Measurements from ENCODE around the gene NOTCH2. TPM values are rescaled to one million over a fixed set of nuclear protein-coding genes. Genes with fewer than 3 reads are reported as not detected.
"Not testable (repeated sequence)": the region's sequence is repeated elsewhere in the genome, so short reads cannot be mapped to it uniquely, and the experiment has no call there.

The NOTCH2 gene
- total RNA-seq, 3 donors from 2014 or later = 57.7 to 99.3 (median 60.8) TPM

- peak; percentile 27 for ATAC-seq
- intact Hi-C loops (cut with DNase I, micrococcal nuclease); DNase-seq; H3K4me3 ChIP-seq; H3K36me3 ChIP-seq (ENCODE audit: low read depth); H3K9me3 ChIP-seq; H3K4me1 ChIP-seq (ENCODE audit: low read depth): not testable (repeated sequence)
These were observed 29.7 kb upstream of the NOTCH2 start for GRCh38 chr1:120098986-120099759.

GRCh38 chr1:120096981-120097545 lies 27.6 kb upstream of the NOTCH2 start:
- H3K4me3 ChIP-seq; DNase-seq; intact Hi-C loops (cut with DNase I, micrococcal nuclease); H3K9me3 ChIP-seq; H3K36me3 ChIP-seq (ENCODE audit: low read depth); H3K4me1 ChIP-seq (ENCODE audit: low read depth): not testable (repeated sequence)
- peak; percentile 73 for ATAC-seq

GRCh38 chr1:120093548-120094181 lies 24.2 kb upstream of the NOTCH2 start:
- H3K4me3 ChIP-seq; H3K36me3 ChIP-seq (ENCODE audit: low read depth); H3K9me3 ChIP-seq; intact Hi-C loops (cut with DNase I, micrococcal nuclease); H3K4me1 ChIP-seq (ENCODE audit: low read depth); DNase-seq: not testable (repeated sequence)
- ATAC-seq = peak; percentile 56

GRCh38 chr1:120092232-120093218 lies 23.1 kb upstream of the NOTCH2 start:
- intact Hi-C loops (cut with DNase I, micrococcal nuclease); H3K4me3 ChIP-seq; H3K36me3 ChIP-seq (ENCODE audit: low read depth); H3K9me3 ChIP-seq; H3K4me1 ChIP-seq (ENCODE audit: low read depth); DNase-seq: not testable (repeated sequence)
- peak; percentile 28 for ATAC-seq

GRCh38 chr1:120090830-120091229 lies 21.4 kb upstream of the NOTCH2 start:
- H3K9me3 ChIP-seq; H3K4me3 ChIP-seq; intact Hi-C loops (cut with DNase I, micrococcal nuclease); DNase-seq; H3K4me1 ChIP-seq (ENCODE audit: low read depth); H3K36me3 ChIP-seq (ENCODE audit: low read depth): not testable (repeated sequence)
- peak; percentile 30 for ATAC-seq

GRCh38 chr1:120087959-120088358 lies 18.5 kb upstream of the NOTCH2 start:
- DNase-seq; H3K4me1 ChIP-seq (ENCODE audit: low read depth); H3K4me3 ChIP-seq; intact Hi-C loops (cut with DNase I, micrococcal nuclease); H3K36me3 ChIP-seq (ENCODE audit: low read depth); H3K9me3 ChIP-seq: not testable (repeated sequence)
- ATAC-seq = peak; percentile 18

GRCh38 chr1:120069920-120070214 lies 405 bp upstream of the NOTCH2 start:
- H3K4me1 ChIP-seq (ENCODE audit: low read depth); ATAC-seq; H3K36me3 ChIP-seq (ENCODE audit: low read depth); intact Hi-C loops (cut with DNase I, micrococcal nuclease); DNase-seq; H3K9me3 ChIP-seq; H3K4me3 ChIP-seq: not testable (repeated sequence)

GRCh38 chr1:120068683-120069066 lies 787 bp downstream of the NOTCH2 start:
- ATAC-seq; H3K36me3 ChIP-seq (ENCODE audit: low read depth); H3K9me3 ChIP-seq; intact Hi-C loops (cut with DNase I, micrococcal nuclease); H3K4me1 ChIP-seq (ENCODE audit: low read depth): not testable (repeated sequence)
- peak overlapping the region; percentile 57 for H3K4me3 ChIP-seq
- DNase-seq = peak; percentile 9 to 47 (median 20)

GRCh38 chr1:120048208-120048607 lies 21.3 kb downstream of the NOTCH2 start:
- H3K4me1 ChIP-seq (ENCODE audit: low read depth); H3K36me3 ChIP-seq (ENCODE audit: low read depth); DNase-seq; H3K4me3 ChIP-seq; intact Hi-C loops (cut with DNase I, micrococcal nuclease); H3K9me3 ChIP-seq; ATAC-seq: not testable (repeated sequence)

GRCh38 chr1:120041771-120042170 lies 27.7 kb downstream of the NOTCH2 start:
- ATAC-seq; H3K9me3 ChIP-seq; H3K4me3 ChIP-seq; H3K36me3 ChIP-seq (ENCODE audit: low read depth); H3K4me1 ChIP-seq (ENCODE audit: low read depth); intact Hi-C loops (cut with DNase I, micrococcal nuclease); DNase-seq: not testable (repeated sequence)

- H3K4me3 ChIP-seq; H3K9me3 ChIP-seq; H3K36me3 ChIP-seq (ENCODE audit: low read depth); H3K4me1 ChIP-seq (ENCODE audit: low read depth); ATAC-seq; intact Hi-C loops (cut with DNase I, micrococcal nuclease); DNase-seq: not testable (repeated sequence)
These were observed 37.2 kb downstream of the NOTCH2 start for GRCh38 chr1:120032253-120032652.

- DNase-seq; ATAC-seq; H3K4me1 ChIP-seq (ENCODE audit: low read depth); H3K9me3 ChIP-seq; H3K36me3 ChIP-seq (ENCODE audit: low read depth); intact Hi-C loops (cut with DNase I, micrococcal nuclease); H3K4me3 ChIP-seq: not testable (repeated sequence)
These were observed 45.7 kb downstream of the NOTCH2 start for GRCh38 chr1:120023791-120024190.

- peak in 1 of 3 donors; percentile 15 for DNase-seq
- H3K9me3 ChIP-seq; intact Hi-C loops (cut with DNase I, micrococcal nuclease); H3K36me3 ChIP-seq (ENCODE audit: low read depth); H3K4me1 ChIP-seq (ENCODE audit: low read depth); ATAC-seq; H3K4me3 ChIP-seq: not testable (repeated sequence)
These were observed 54.5 kb downstream of the NOTCH2 start for GRCh38 chr1:120014978-120015377.

GRCh38 chr1:120008320-120008719 lies 61.1 kb downstream of the NOTCH2 start:
- ATAC-seq; H3K9me3 ChIP-seq; H3K4me1 ChIP-seq (ENCODE audit: low read depth); H3K4me3 ChIP-seq; intact Hi-C loops (cut with DNase I, micrococcal nuclease); H3K36me3 ChIP-seq (ENCODE audit: low read depth); DNase-seq: not testable (repeated sequence)

Data from mucosa of descending colon (tissue), 3 donors.